GM12878 (cell line): ENCODE results near the gene KIF14. TPM values are rescaled to one million over a fixed set of nuclear protein-coding genes. Genes with fewer than 3 reads are reported as not detected.

Source experiments
- BACH1 ChIP-seq: fragments of 450-650 bp; IDR thresholded peaks from 2 replicates; pipeline ENCODE4 v1.6.1; 2017; ENCODE audit warnings: mild to moderate bottlenecking, borderline replicate concordance
- CBX3 ChIP-seq: fragments of 200-600 bp; sonication (generic); IDR thresholded peaks from 2 replicates; pipeline ENCODE4 v1.6.1; 2016; ENCODE audit warnings: low read depth, borderline replicate concordance
- EED ChIP-seq: sonication (generic); IDR thresholded peaks from 2 replicates; pipeline ENCODE4 v1.6.1; 2016; ENCODE audit warnings: antibody characterized with exemption, low read depth
- MYB ChIP-seq: fragments of 150-350 bp; IDR thresholded peaks from 2 replicates; pipeline ENCODE4 v1.6.1; 2014; ENCODE audit warnings: mild to moderate bottlenecking, low read depth, low read length, borderline replicate concordance
- NFYA ChIP-seq: IDR thresholded peaks from 2 replicates; pipeline ENCODE4 v1.6.1; 2011; ENCODE audit warnings: low read depth, mild to moderate bottlenecking, low read length, improper control_type of control experiment, borderline replicate concordance
- PAX8 ChIP-seq: fragments of 450-650 bp; IDR thresholded peaks from 2 replicates; pipeline ENCODE4 v1.6.1; 2017; ENCODE audit warnings: mild to moderate bottlenecking, moderate library complexity
- RAD21 ChIP-seq: IDR thresholded peaks from 2 replicates; pipeline ENCODE4 v1.6.1; 2011; ENCODE audit warnings: mild to moderate bottlenecking, low read depth, low read length, moderate library complexity; ENCODE audit not compliant: insufficient read depth
- TAF1 ChIP-seq: IDR thresholded peaks from 2 replicates; pipeline ENCODE4 v1.6.1; 2011; ENCODE audit warnings: mild to moderate bottlenecking, low read depth, low read length, borderline replicate concordance
- polyA plus RNA-seq, 11 experiments: library from polyadenylated mRNA; depleted of rRNA in 4 of 11; unstranded in 6 of 11; stranded (reverse) in 5 of 11; fragments of >200 nt; fragmentation: Nextera tagmentation in 4 of 11; fragmentation: Illumina TruSeq in 1 of 11; extraction: Ambion mirVana in 4 of 11; extraction: Trizol in 1 of 11; gene quantifications; 1 replicate in 1 of 11; 2 replicates in 10 of 11; pipeline versions ENCODE4 v1.2.1 to v1.2.3, GENCODE V29; 2011 to 2016; ENCODE audit warnings: inconsistent platforms in 2 of 11, missing spikeins in 2 of 11, low read depth in 1 of 11
- total RNA-seq, 4 experiments: library from RNA; depleted of rRNA in 3 of 4; stranded (reverse); fragments of >200 nt in 3 of 4; fragmentation: Illumina TruSeq in 1 of 4; extraction: Trizol in 1 of 4; gene quantifications; 2 replicates each; pipeline versions ENCODE4 v1.2.1 to v1.2.3, GENCODE V29; 2013 to 2021
- TF ChIP-seq, protein P1 (sequence below): fragments of 450-650 bp; IDR thresholded peaks from 2 replicates; pipeline ENCODE4 v1.6.1; 2016; ENCODE audit warnings: mild to moderate bottlenecking, moderate library complexity, borderline replicate concordance
- TF ChIP-seq, protein P2 (sequence below): fragments of 450-650 bp; IDR thresholded peaks from 2 replicates; pipeline ENCODE4 v1.6.1; 2017; ENCODE audit warnings: mild to moderate bottlenecking

Gene KIF14
- total and polyA plus RNA-seq, 10 of the 15 experiments (the other 5 are each of a cell fraction or from before 2014, with no cell fraction given): 6.8 to 25.5 (median 14.4) TPM

DNA sequence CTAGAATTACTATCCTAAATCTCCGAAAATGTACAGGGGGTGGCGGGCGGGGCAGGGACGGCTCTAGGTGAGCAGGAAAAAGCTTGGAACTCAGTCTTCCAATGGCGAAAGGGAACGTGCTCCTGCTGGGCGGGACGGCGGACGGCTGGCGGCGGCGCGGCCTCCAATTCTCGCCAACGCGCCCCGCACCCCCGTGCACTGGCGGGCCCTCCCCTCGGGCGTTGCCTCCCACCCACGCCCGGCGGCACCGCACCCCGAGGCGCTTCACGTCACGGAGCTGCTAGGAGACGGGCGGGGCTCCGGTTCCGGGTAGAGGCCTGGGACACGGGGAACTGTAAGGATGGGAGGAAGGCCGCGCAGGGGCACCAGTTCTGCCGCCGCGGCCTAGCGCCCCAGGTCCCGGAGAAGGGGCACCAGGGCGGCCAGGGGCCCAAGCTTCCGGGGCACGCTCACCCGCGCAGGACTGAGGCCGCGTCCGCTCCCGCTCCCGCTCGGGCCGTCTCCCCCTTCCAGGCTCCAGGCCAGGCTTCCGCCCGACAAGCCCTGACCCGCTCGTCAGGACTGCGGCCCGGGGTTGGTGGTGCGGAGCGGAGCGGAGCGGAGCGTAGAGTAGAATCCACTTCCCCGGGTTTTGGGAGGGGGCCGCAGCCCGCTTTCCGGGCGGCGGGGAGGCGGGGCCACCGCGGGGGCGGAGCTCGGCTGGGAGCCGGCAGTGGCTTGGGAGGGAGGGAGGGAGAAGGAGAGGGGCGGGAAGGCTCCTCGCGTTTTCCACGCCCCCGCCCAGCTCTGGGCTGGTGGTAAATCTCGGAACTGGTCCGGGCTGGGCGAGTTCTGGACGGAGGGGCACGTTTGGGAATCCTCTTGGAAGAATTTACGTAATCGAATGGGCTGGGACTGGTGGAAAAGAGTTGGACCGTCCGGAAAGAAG is 49.0 kb upstream of the KIF14 start, which contains the start of gene DDX59 (continued):
- TF ChIP-seq, protein P1, sequence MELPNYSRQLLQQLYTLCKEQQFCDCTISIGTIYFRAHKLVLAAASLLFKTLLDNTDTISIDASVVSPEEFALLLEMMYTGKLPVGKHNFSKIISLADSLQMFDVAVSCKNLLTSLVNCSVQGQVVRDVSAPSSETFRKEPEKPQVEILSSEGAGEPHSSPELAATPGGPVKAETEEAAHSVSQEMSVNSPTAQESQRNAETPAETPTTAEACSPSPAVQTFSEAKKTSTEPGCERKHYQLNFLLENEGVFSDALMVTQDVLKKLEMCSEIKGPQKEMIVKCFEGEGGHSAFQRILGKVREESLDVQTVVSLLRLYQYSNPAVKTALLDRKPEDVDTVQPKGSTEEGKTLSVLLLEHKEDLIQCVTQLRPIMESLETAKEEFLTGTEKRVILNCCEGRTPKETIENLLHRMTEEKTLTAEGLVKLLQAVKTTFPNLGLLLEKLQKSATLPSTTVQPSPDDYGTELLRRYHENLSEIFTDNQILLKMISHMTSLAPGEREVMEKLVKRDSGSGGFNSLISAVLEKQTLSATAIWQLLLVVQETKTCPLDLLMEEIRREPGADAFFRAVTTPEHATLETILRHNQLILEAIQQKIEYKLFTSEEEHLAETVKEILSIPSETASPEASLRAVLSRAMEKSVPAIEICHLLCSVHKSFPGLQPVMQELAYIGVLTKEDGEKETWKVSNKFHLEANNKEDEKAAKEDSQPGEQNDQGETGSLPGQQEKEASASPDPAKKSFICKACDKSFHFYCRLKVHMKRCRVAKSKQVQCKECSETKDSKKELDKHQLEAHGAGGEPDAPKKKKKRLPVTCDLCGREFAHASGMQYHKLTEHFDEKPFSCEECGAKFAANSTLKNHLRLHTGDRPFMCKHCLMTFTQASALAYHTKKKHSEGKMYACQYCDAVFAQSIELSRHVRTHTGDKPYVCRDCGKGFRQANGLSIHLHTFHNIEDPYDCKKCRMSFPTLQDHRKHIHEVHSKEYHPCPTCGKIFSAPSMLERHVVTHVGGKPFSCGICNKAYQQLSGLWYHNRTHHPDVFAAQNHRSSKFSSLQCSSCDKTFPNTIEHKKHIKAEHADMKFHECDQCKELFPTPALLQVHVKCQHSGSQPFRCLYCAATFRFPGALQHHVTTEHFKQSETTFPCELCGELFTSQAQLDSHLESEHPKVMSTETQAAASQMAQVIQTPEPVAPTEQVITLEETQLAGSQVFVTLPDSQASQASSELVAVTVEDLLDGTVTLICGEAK: no peak
- TF ChIP-seq MYB (no peak), PAX8 (no peak), TAF1 (peak; percentile 31; the same call in 1 of the 2 replicates), BACH1 (peak; percentile 87), RAD21 (no peak), CBX3 (no peak), NFYA (no peak), EED (peak; percentile 90)
- TF ChIP-seq, protein P2, sequence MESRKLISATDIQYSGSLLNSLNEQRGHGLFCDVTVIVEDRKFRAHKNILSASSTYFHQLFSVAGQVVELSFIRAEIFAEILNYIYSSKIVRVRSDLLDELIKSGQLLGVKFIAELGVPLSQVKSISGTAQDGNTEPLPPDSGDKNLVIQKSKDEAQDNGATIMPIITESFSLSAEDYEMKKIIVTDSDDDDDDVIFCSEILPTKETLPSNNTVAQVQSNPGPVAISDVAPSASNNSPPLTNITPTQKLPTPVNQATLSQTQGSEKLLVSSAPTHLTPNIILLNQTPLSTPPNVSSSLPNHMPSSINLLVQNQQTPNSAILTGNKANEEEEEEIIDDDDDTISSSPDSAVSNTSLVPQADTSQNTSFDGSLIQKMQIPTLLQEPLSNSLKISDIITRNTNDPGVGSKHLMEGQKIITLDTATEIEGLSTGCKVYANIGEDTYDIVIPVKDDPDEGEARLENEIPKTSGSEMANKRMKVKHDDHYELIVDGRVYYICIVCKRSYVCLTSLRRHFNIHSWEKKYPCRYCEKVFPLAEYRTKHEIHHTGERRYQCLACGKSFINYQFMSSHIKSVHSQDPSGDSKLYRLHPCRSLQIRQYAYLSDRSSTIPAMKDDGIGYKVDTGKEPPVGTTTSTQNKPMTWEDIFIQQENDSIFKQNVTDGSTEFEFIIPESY: no peak
